ENCODE data around the gene ECHDC3.

DNA sequence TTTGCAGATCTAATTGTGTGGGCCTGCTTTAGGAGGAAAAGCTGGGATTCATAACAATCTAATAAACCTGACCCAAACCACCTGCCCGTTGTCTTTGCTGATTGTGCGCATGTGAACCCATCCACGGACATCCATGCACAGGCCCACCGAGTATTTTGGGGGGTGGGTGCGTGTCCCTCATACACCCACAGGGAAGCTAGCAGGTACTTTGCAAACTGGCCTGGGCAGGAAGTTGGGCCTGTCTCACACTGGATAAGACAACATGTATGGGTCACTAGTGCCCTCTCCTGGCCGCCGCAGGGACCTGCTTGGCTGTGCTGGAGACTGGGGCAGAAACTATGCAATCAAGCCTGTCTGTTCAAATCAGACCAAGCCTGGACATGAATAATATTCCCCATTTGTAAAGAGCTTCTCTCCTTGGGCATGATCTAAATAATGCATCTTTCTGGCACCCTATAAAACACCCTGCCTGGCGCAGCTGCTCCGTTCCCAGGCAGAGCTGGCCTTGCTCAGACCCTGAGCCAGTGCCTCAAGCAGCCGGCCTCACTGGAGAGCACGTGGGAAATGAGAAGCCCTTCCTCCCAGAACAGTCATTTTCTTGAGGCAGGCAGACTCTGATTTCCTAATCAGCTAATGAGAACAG, 15.8 kb downstream of the ECHDC3 start:
- TF ChIP-seq, protein P1, sequence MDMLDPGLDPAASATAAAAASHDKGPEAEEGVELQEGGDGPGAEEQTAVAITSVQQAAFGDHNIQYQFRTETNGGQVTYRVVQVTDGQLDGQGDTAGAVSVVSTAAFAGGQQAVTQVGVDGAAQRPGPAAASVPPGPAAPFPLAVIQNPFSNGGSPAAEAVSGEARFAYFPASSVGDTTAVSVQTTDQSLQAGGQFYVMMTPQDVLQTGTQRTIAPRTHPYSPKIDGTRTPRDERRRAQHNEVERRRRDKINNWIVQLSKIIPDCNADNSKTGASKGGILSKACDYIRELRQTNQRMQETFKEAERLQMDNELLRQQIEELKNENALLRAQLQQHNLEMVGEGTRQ (IDR thresholded peaks at IDR 0.05; ENCODE audit: borderline replicate concordance, low read depth, low read length): no peak
- TF ChIP-seq, protein P2, sequence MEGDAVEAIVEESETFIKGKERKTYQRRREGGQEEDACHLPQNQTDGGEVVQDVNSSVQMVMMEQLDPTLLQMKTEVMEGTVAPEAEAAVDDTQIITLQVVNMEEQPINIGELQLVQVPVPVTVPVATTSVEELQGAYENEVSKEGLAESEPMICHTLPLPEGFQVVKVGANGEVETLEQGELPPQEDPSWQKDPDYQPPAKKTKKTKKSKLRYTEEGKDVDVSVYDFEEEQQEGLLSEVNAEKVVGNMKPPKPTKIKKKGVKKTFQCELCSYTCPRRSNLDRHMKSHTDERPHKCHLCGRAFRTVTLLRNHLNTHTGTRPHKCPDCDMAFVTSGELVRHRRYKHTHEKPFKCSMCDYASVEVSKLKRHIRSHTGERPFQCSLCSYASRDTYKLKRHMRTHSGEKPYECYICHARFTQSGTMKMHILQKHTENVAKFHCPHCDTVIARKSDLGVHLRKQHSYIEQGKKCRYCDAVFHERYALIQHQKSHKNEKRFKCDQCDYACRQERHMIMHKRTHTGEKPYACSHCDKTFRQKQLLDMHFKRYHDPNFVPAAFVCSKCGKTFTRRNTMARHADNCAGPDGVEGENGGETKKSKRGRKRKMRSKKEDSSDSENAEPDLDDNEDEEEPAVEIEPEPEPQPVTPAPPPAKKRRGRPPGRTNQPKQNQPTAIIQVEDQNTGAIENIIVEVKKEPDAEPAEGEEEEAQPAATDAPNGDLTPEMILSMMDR (IDR thresholded peaks at IDR 0.05): peak; percentile 92
- TF ChIP-seq, protein P3, sequence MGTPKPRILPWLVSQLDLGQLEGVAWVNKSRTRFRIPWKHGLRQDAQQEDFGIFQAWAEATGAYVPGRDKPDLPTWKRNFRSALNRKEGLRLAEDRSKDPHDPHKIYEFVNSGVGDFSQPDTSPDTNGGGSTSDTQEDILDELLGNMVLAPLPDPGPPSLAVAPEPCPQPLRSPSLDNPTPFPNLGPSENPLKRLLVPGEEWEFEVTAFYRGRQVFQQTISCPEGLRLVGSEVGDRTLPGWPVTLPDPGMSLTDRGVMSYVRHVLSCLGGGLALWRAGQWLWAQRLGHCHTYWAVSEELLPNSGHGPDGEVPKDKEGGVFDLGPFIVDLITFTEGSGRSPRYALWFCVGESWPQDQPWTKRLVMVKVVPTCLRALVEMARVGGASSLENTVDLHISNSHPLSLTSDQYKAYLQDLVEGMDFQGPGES (IDR thresholded peaks at IDR 0.05; ENCODE audit: low read depth, low read length): no peak
- TF ChIP-seq ELF1 (IDR thresholded peaks at IDR 0.05) (no peak), RXRA (IDR thresholded peaks at IDR 0.05; ENCODE audit: borderline replicate concordance, low read depth) (no peak), EZH2phosphoT487 (IDR thresholded peaks at IDR 0.05; ENCODE audit: borderline replicate concordance, low read depth) (no peak), EP300 (IDR thresholded peaks at IDR 0.05; ENCODE audit: borderline replicate concordance in 1 of 2, low read depth in 1 of 2, low read length in 1 of 2) (no peak)
- TF ChIP-seq, protein P4, sequence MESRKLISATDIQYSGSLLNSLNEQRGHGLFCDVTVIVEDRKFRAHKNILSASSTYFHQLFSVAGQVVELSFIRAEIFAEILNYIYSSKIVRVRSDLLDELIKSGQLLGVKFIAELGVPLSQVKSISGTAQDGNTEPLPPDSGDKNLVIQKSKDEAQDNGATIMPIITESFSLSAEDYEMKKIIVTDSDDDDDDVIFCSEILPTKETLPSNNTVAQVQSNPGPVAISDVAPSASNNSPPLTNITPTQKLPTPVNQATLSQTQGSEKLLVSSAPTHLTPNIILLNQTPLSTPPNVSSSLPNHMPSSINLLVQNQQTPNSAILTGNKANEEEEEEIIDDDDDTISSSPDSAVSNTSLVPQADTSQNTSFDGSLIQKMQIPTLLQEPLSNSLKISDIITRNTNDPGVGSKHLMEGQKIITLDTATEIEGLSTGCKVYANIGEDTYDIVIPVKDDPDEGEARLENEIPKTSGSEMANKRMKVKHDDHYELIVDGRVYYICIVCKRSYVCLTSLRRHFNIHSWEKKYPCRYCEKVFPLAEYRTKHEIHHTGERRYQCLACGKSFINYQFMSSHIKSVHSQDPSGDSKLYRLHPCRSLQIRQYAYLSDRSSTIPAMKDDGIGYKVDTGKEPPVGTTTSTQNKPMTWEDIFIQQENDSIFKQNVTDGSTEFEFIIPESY (IDR thresholded peaks at IDR 0.05; ENCODE audit: borderline replicate concordance, low read depth): no peak

Data from SK-N-SH (cell line).